ENCODE results near the gene ZNF205. TPM values are rescaled to one million over a fixed set of nuclear protein-coding genes. Genes with fewer than 3 reads are reported as not detected.

Gene ZNF205
- total and polyA plus RNA-seq, 9 of the 15 experiments (the other 6 are each of a cell fraction or from before 2014, with no cell fraction given) = 2.4 to 11.8 (median 5.1) TPM; not detected in 2

- TF ChIP-seq ZNF407 (IDR thresholded peaks at IDR 0.05; ENCODE audit: low read depth) = no peak
- no peak for TF ChIP-seq ZKSCAN3 (CRISPR knock-in tag; IDR thresholded peaks at IDR 0.05)
- no peak for TF ChIP-seq CAMTA2 (CRISPR knock-in tag; conservative IDR thresholded peaks at IDR 0.05)
- no peak for TF ChIP-seq ELF2 (CRISPR knock-in tag; IDR thresholded peaks at IDR 0.05)
- TF ChIP-seq GABPB1 (CRISPR knock-in tag; IDR thresholded peaks at IDR 0.05) = no peak
- peak in 1 of 2 experiments; percentile 37; a peak in 1 of 4 replicates for TF ChIP-seq TRIM24 (IDR thresholded peaks at IDR 0.05)
- no peak for TF ChIP-seq HNRNPUL1 (IDR thresholded peaks at IDR 0.05; ENCODE audit: low read length)
- no peak for TF ChIP-seq ZNF311 (CRISPR knock-in tag; IDR thresholded peaks at IDR 0.05)
- no peak for TF ChIP-seq ZC3H8 (IDR thresholded peaks at IDR 0.05)
- TF ChIP-seq SIN3B (IDR thresholded peaks at IDR 0.05; ENCODE audit: low read depth) = no peak
- no peak for TF ChIP-seq ZBTB11 (CRISPR knock-in tag; IDR thresholded peaks at IDR 0.05)
- peak; percentile 63; the same call in 1 of the 2 replicates for TF ChIP-seq TRIM28 (IDR thresholded peaks at IDR 0.05)
- peak; percentile 47; the same call in 1 of the 2 replicates for TF ChIP-seq GATA2 (CRISPR knock-in tag; IDR thresholded peaks at IDR 0.05)
- no peak for TF ChIP-seq ZNF830 (CRISPR knock-in tag; IDR thresholded peaks at IDR 0.05)
- TF ChIP-seq GTF2A2 (tag; IDR thresholded peaks at IDR 0.05) = no peak
- peak; percentile 31; the same call in 1 of the 2 replicates for TF ChIP-seq TEAD4 (IDR thresholded peaks at IDR 0.05; ENCODE audit: low read length)
- no peak for TF ChIP-seq TEAD4 (CRISPR knock-in tag; IDR thresholded peaks at IDR 0.05; ENCODE audit: borderline replicate concordance)
- TF ChIP-seq CXXC5 (CRISPR knock-in tag; IDR thresholded peaks at IDR 0.05) = 0 out of 2 replicates have a peak, but pooled peaks have one; percentile 32
- 0 out of 2 replicates have a peak, but pooled peaks have one; percentile 34 for TF ChIP-seq LEF1 (IDR thresholded peaks at IDR 0.05)
- no peak for TF ChIP-seq PHF20 (IDR thresholded peaks at IDR 0.05; ENCODE audit: partially characterized antibody)
Measured at GRCh38 chr16:3084969-3085670, 27.3 kb upstream of the ZNF205 start (continued).
